ENCODE data around the gene PLXNC1.

PLXNC1 gene

GRCh38 chr12:94157181-94157580 is 8.8 kb downstream of the PLXNC1 start:
- DNase-seq (ENCODE audit: low read depth in 2 of 3, low spot score in 2 of 3): no peak

- no peak for DNase-seq (ENCODE audit: low read depth in 2 of 3, low spot score in 2 of 3)
These were observed 9.6 kb downstream of the PLXNC1 start for GRCh38 chr12:94157981-94158411.

- no peak for DNase-seq (ENCODE audit: low read depth in 2 of 3, low spot score in 2 of 3)
These were observed 10.3 kb downstream of the PLXNC1 start for GRCh38 chr12:94158666-94159065.

GRCh38 chr12:94162108-94162507 is 13.7 kb downstream of the PLXNC1 start:
- no peak for DNase-seq (ENCODE audit: low read depth in 2 of 3, low spot score in 2 of 3)

- DNase-seq (ENCODE audit: low read depth in 2 of 3, low spot score in 2 of 3): no peak
These were observed 15.5 kb downstream of the PLXNC1 start for GRCh38 chr12:94163850-94164249.

GRCh38 chr12:94165138-94165537 is 16.8 kb downstream of the PLXNC1 start:
- no peak for DNase-seq (ENCODE audit: low read depth in 2 of 3, low spot score in 2 of 3)

- no peak for DNase-seq (ENCODE audit: low read depth in 2 of 3, low spot score in 2 of 3)
These were observed 17.4 kb downstream of the PLXNC1 start for GRCh38 chr12:94165670-94166364.

GRCh38 chr12:94167071-94167755 is 18.8 kb downstream of the PLXNC1 start:
- DNase-seq (ENCODE audit: low read depth in 2 of 3, low spot score in 2 of 3): no peak

GRCh38 chr12:94167756-94168416 is 19.5 kb downstream of the PLXNC1 start:
- no peak for DNase-seq (ENCODE audit: low read depth in 2 of 3, low spot score in 2 of 3)

- DNase-seq (ENCODE audit: low read depth in 2 of 3, low spot score in 2 of 3): no peak
These were observed 21.1 kb downstream of the PLXNC1 start for GRCh38 chr12:94169495-94169894.

- DNase-seq (ENCODE audit: low read depth in 2 of 3, low spot score in 2 of 3): no peak
These were observed 21.8 kb downstream of the PLXNC1 start for GRCh38 chr12:94169966-94170689.

GRCh38 chr12:94170690-94171594 is 22.6 kb downstream of the PLXNC1 start:
- DNase-seq (ENCODE audit: low read depth in 2 of 3, low spot score in 2 of 3): no peak

- no peak for DNase-seq (ENCODE audit: low read depth in 2 of 3, low spot score in 2 of 3)
These were observed 23.2 kb downstream of the PLXNC1 start for GRCh38 chr12:94171595-94171930.

- DNase-seq (ENCODE audit: low read depth in 2 of 3, low spot score in 2 of 3): no peak
These were observed 23.7 kb downstream of the PLXNC1 start for GRCh38 chr12:94172031-94172430.

GRCh38 chr12:94172973-94173372 is 24.6 kb downstream of the PLXNC1 start:
- no peak for DNase-seq (ENCODE audit: low read depth in 2 of 3, low spot score in 2 of 3)

- DNase-seq (ENCODE audit: low read depth in 2 of 3, low spot score in 2 of 3): no peak
These were observed 25.4 kb downstream of the PLXNC1 start for GRCh38 chr12:94173660-94174265.

GRCh38 chr12:94174576-94174975 is 26.2 kb downstream of the PLXNC1 start:
- DNase-seq (ENCODE audit: low read depth in 2 of 3, low spot score in 2 of 3): no peak

- no peak for DNase-seq (ENCODE audit: low read depth in 2 of 3, low spot score in 2 of 3)
These were observed 27.6 kb downstream of the PLXNC1 start for GRCh38 chr12:94175763-94176668.

- no peak for DNase-seq (ENCODE audit: low read depth in 2 of 3, low spot score in 2 of 3)
These were observed 29.7 kb downstream of the PLXNC1 start for GRCh38 chr12:94178054-94178453.
